H1 (cell line): Measurements from ENCODE around the gene B9D2. TPM values are rescaled to one million over a fixed set of nuclear protein-coding genes. Genes with fewer than 3 reads are reported as not detected.

Source experiments
- CTCF ChIA-PET: fragments of 300-600 bp; sonication (Branson Sonifier 250); formaldehyde crosslinking; loops from one replicate; lab custom pipeline; 2021; ENCODE audit not compliant: partially characterized antibody; lab: Charles Lee
- POLR2A ChIA-PET: fragments of 300-600 bp; sonication (Branson Sonifier 250); formaldehyde crosslinking; loops from one replicate; lab custom pipeline; 2021; ENCODE audit warnings: inconsistent platforms; ENCODE audit not compliant: partially characterized antibody; lab: Charles Lee
- DNase-seq, 2 experiments: peaks; one replicate each; pipeline versions ENCODE4 v3.0.0 to v3.0.0-alpha.2; 2010 to 2022; ENCODE audit warnings: low spot score in 2 of 2, low read depth in 1 of 2, mixed read lengths in 1 of 2
- FAIRE-seq: peaks from 2 replicates; lab custom pipeline; 2011; peaks lifted over from hg19 to GRCh38; lab: Jason Lieb, UNC
- H2AFZ ChIP-seq: 2 replicates; pipeline ENCODE4 v1.8.1; 2012; ENCODE audit warnings: low read length, inconsistent platforms
- H2AK5ac ChIP-seq: 2 replicates; pipeline ENCODE4 v1.6.1; 2013; ENCODE audit warnings: low read depth, low read length
- H2BK120ac ChIP-seq: replicated peaks from 2 replicates; pipeline ENCODE3; 2013; ENCODE audit warnings: low read depth, low read length, inconsistent platforms
- H2BK12ac ChIP-seq: 2 replicates; pipeline ENCODE4 v1.6.1; 2013; ENCODE audit warnings: low read depth, low read length
- H2BK15ac ChIP-seq: 2 replicates; pipeline ENCODE4 v1.6.1; 2013; ENCODE audit warnings: low read length
- H2BK20ac ChIP-seq: 2 replicates; pipeline ENCODE4 v1.6.1; 2013; ENCODE audit warnings: low read length
- H2BK5ac ChIP-seq: 2 replicates; pipeline ENCODE4 v1.6.1; 2013; ENCODE audit warnings: low read depth, low read length
- H3K14ac ChIP-seq: 2 replicates; pipeline ENCODE4 v1.6.1; 2013; ENCODE audit warnings: inconsistent platforms; ENCODE audit not compliant: insufficient read length
- H3K18ac ChIP-seq: 2 replicates; pipeline ENCODE4 v1.6.1; 2013; ENCODE audit warnings: low read length; ENCODE audit errors: extremely low read depth
- H3K23ac ChIP-seq: 2 replicates; pipeline ENCODE4 v1.6.1; 2013; ENCODE audit warnings: inconsistent platforms; ENCODE audit not compliant: insufficient read length
- H3K23me2 ChIP-seq: 2 replicates; pipeline ENCODE4 v1.6.1; 2013; ENCODE audit warnings: low read depth, low read length
- H3K27ac ChIP-seq: 2 replicates; pipeline ENCODE4 v1.6.1; 2011; ENCODE audit warnings: low read depth, low read length, inconsistent platforms
- H3K27me3 ChIP-seq, 4 experiments: replicated peaks in 1 of 4; 1 replicate in 1 of 4; 2 replicates in 3 of 4; pipeline versions ENCODE4 v1.6.1 to v1.8.1; 2011 to 2013; ENCODE audit warnings: low read length in 3 of 4, mild to moderate bottlenecking in 3 of 4, inconsistent platforms in 2 of 4, mixed read lengths in 2 of 4, moderate library complexity in 1 of 4; ENCODE audit not compliant: control insufficient read depth in 3 of 4, insufficient read depth in 3 of 4; ENCODE audit errors: extremely low read depth in 1 of 4
- H3K36me3 ChIP-seq, 4 experiments: 2 replicates each; pipeline versions ENCODE4 v1.6.1 to v1.8.1; 2011 to 2013; ENCODE audit warnings: mild to moderate bottlenecking in 4 of 4, low read length in 3 of 4, moderate library complexity in 2 of 4, control low read depth in 1 of 4, inconsistent platforms in 1 of 4; ENCODE audit not compliant: insufficient read depth in 4 of 4, control insufficient read depth in 2 of 4
- H3K4ac ChIP-seq: replicated peaks from 2 replicates; pipeline ENCODE3; 2013; ENCODE audit warnings: low read length, low read depth, mixed read lengths, inconsistent platforms; ENCODE audit not compliant: insufficient read length
- H3K4me1 ChIP-seq, 4 experiments: replicated peaks in 1 of 4; 1 replicate in 1 of 4; 2 replicates in 3 of 4; pipeline versions ENCODE4 v1.6.1 to v1.8.1; 2011 to 2013; ENCODE audit warnings: low read length in 3 of 4, inconsistent platforms in 2 of 4, mixed read lengths in 1 of 4; ENCODE audit not compliant: insufficient read depth in 4 of 4, control insufficient read depth in 3 of 4
- H3K4me2 ChIP-seq, 2 experiments: 2 replicates each; pipeline versions ENCODE4 v1.6.1 to v1.8.1; 2011 to 2013; ENCODE audit warnings: low read depth in 2 of 2, low read length in 2 of 2, control low read depth in 1 of 2, inconsistent platforms in 1 of 2, mild to moderate bottlenecking in 1 of 2; ENCODE audit not compliant: insufficient read depth in 1 of 2
- H3K4me3 ChIP-seq, 4 experiments: fragments of 200-600, 300-600 bp in 1 of 4; sonication (generic), shearing (Covaris generic), sonication (Bioruptor Twin) in 1 of 4; 2 replicates each; pipeline versions ENCODE4 v1.5.1 to v1.8.1; 2011 to 2016; ENCODE audit warnings: low read length in 4 of 4, low read depth in 3 of 4, control low read depth in 2 of 4, inconsistent platforms in 2 of 4, mild to moderate bottlenecking in 2 of 4, mixed read lengths in 1 of 4, moderate library complexity in 1 of 4; ENCODE audit not compliant: insufficient read depth in 2 of 4; ENCODE audit errors: extremely low read depth in 1 of 4
- H3K56ac ChIP-seq: replicated peaks from 2 replicates; pipeline ENCODE3; 2013; ENCODE audit warnings: low read depth, mild to moderate bottlenecking, mixed read lengths, low read length, inconsistent platforms; ENCODE audit not compliant: insufficient read length
- H3K79me1 ChIP-seq: 2 replicates; pipeline ENCODE4 v1.6.1; 2013; ENCODE audit warnings: low read depth, low read length, control low read depth
- H3K79me2 ChIP-seq, 2 experiments: 2 replicates each; pipeline versions ENCODE4 v1.6.1 to v1.8.1; 2012 to 2013; ENCODE audit warnings: low read length in 2 of 2, mild to moderate bottlenecking in 2 of 2, inconsistent platforms in 1 of 2; ENCODE audit not compliant: insufficient read depth in 2 of 2, control insufficient read depth in 1 of 2
- H3K9ac ChIP-seq, 4 experiments: replicated peaks in 1 of 4; 1 replicate in 1 of 4; 2 replicates in 3 of 4; pipeline versions ENCODE4 v1.6.1 to v1.8.1; 2011 to 2013; ENCODE audit warnings: low read depth in 3 of 4, low read length in 3 of 4, control low read depth in 2 of 4, mild to moderate bottlenecking in 2 of 4, moderate library complexity in 2 of 4, inconsistent platforms in 1 of 4; ENCODE audit errors: extremely low read depth in 1 of 4
- H3K9me3 ChIP-seq, 2 experiments: 2 replicates each; pipeline versions ENCODE4 v1.6.1 to v1.8.1; 2012 to 2013; ENCODE audit warnings: mild to moderate bottlenecking in 2 of 2, moderate library complexity in 2 of 2, control low read depth in 1 of 2, inconsistent platforms in 1 of 2, low read depth in 1 of 2, low read length in 1 of 2, mixed read lengths in 1 of 2; ENCODE audit not compliant: insufficient read depth in 2 of 2
- H4K20me1 ChIP-seq, 2 experiments: replicated peaks in 1 of 2; 2 replicates each; pipeline versions ENCODE3 to v1.8.1; 2011 to 2013; ENCODE audit warnings: inconsistent platforms in 2 of 2, low read length in 2 of 2, mild to moderate bottlenecking in 1 of 2; ENCODE audit not compliant: insufficient read depth in 2 of 2, control insufficient read depth in 1 of 2
- H4K5ac ChIP-seq: 2 replicates; pipeline ENCODE4 v1.6.1; 2013; ENCODE audit warnings: low read length, low read depth, mixed read lengths, inconsistent platforms; ENCODE audit not compliant: insufficient read length
- H4K8ac ChIP-seq: 2 replicates; pipeline ENCODE4 v1.8.0; 2013; ENCODE audit warnings: mild to moderate bottlenecking, moderate library complexity, low read length, inconsistent platforms; ENCODE audit not compliant: insufficient read depth; ENCODE audit errors: extremely low read depth
- H4K91ac ChIP-seq: replicated peaks from 2 replicates; pipeline ENCODE3; 2013; ENCODE audit warnings: low read length, mixed read lengths, inconsistent platforms; ENCODE audit not compliant: insufficient read length
- BACH1 ChIP-seq: IDR thresholded peaks from 2 replicates; pipeline ENCODE4 v1.6.1; 2012; ENCODE audit warnings: low read length, improper control_type of control experiment
- CHD2 ChIP-seq: IDR thresholded peaks from 2 replicates; pipeline ENCODE4 v1.6.1; 2012; ENCODE audit warnings: low read length, improper control_type of control experiment
- CTBP2 ChIP-seq: IDR thresholded peaks from 2 replicates; pipeline ENCODE4 v1.7.0; 2011; ENCODE audit warnings: borderline replicate concordance, mild to moderate bottlenecking, moderate library complexity, mixed read lengths, low read length; ENCODE audit not compliant: insufficient read depth, insufficient read length
- EGR1 ChIP-seq: IDR thresholded peaks from 2 replicates; pipeline ENCODE4 v1.6.1; 2011; ENCODE audit warnings: low read depth, low read length, borderline replicate concordance
- HDAC6 ChIP-seq: IDR thresholded peaks from one replicate; pipeline ENCODE4 v1.7.1; 2012; ENCODE audit warnings: low read depth, mild to moderate bottlenecking, inconsistent platforms, low read length, moderate library complexity
- RAD21 ChIP-seq, 2 experiments: IDR thresholded peaks in 1 of 2; conservative IDR thresholded peaks in 1 of 2; 2 replicates each; pipeline ENCODE4 v1.6.1; 2011; ENCODE audit warnings: low read depth in 2 of 2, low read length in 2 of 2, improper control_type of control experiment in 1 of 2, inconsistent platforms in 1 of 2, mild to moderate bottlenecking in 1 of 2, moderate library complexity in 1 of 2
- RNF2 ChIP-seq: fragments of 200-900, 300-1000 bp; sonication (generic); IDR thresholded peaks from 2 replicates; pipeline ENCODE4 v1.7.1; 2016; ENCODE audit warnings: borderline replicate concordance, low read depth, mild to moderate bottlenecking, antibody characterized with exemption, low read length; ENCODE audit not compliant: poor library complexity, severe bottlenecking; ENCODE audit errors: missing control alignments
- SIX5 ChIP-seq: IDR thresholded peaks from 2 replicates; pipeline ENCODE4 v1.6.1; 2011; ENCODE audit warnings: mild to moderate bottlenecking, low read depth, low read length
- SP1 ChIP-seq: IDR thresholded peaks from 2 replicates; pipeline ENCODE4 v1.6.1; 2011; ENCODE audit warnings: low read depth, low read length
- SRF ChIP-seq: IDR thresholded peaks from 2 replicates; pipeline ENCODE4 v1.6.1; 2011; ENCODE audit warnings: mild to moderate bottlenecking, low read depth, low read length, moderate library complexity
- TEAD4 ChIP-seq: IDR thresholded peaks from 2 replicates; pipeline ENCODE4 v1.6.1; 2012; ENCODE audit warnings: low read depth, low read length, inconsistent platforms, mixed read lengths
- ZNF274 ChIP-seq: IDR thresholded peaks from 2 replicates; pipeline ENCODE4 v1.7.0; 2012; ENCODE audit warnings: low read length, borderline replicate concordance; ENCODE audit errors: extremely low read depth
- WGBS, 2 experiments: shearing (Covaris generic) in 1 of 2; methylation state at CpG; one replicate each; pipeline versions ENCODE4 v1.1.6 to v1.1.7; 2013 to 2015; ENCODE audit warnings: low lambda C conversion rate in 2 of 2, mixed read lengths in 2 of 2, inconsistent platforms in 1 of 2, low coverage in 1 of 2, missing lambda C conversion rate in 1 of 2; ENCODE audit not compliant: insufficient replicate concordance in 2 of 2, insufficient coverage in 1 of 2, insufficient read length in 1 of 2; ENCODE audit errors: extremely low coverage in 1 of 2, missing lambda C conversion rate in 1 of 2; 5-methylcytosine and 5-hydroxymethylcytosine counted together
- polyA plus RNA-seq, 7 experiments: library from polyadenylated mRNA; depleted of rRNA in 3 of 7; stranded (reverse) in 5 of 7; unstranded in 2 of 7; fragments of >200 nt in 5 of 7; fragments of 200-250 nt in 2 of 7; gene quantifications; 1 replicate in 5 of 7; 2 replicates in 1 of 7; 4 replicates in 1 of 7; pipeline versions ENCODE4 v1.2.1 to v1.2.3, GENCODE V29; 2011 to 2013; ENCODE audit warnings: missing spikeins in 2 of 7, mixed read lengths in 2 of 7
- total RNA-seq: library from RNA; stranded (reverse); fragmentation: NEBNext Ultra II Directional; extraction: Animal tissue kit (Norgen Biotek cat#: 25700); gene quantifications from 2 replicates; pipeline ENCODE4 v1.2.1, GENCODE V29; 2021

B9D2 gene
- total and polyA plus RNA-seq, 2 of the 8 experiments (the other 6 are each of a cell fraction or from before 2014, with no cell fraction given): 4.9 to 6.3 TPM

DNA sequence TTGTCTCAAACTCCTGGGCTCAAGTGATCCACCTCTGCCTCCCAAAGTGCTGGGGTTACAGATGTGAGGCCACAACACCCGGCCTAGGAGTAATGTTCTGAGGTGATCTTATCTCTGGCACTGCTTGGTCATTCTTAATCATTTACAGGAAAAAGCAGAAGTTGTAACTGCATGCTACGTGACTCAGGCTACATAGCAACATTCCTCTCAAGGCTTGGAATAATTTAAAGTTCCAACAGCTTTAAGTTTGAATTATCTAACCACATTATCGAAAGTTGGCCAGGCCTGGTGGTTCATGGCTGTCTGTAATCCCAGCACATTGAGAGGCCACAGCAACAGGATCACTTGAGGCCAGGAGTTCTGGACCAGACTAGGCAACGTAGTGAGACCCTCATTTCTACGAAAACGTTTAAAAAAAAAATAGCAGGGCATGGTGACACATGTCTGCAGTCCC, 3.9 kb upstream of the B9D2 start:
- no peak overlapping the region for H3K56ac ChIP-seq
- no peaks in the 10 kb centered on the region for H4K20me1 ChIP-seq
- H3K4me3 ChIP-seq: no peak overlapping the region
- TF ChIP-seq CHD2 (no peak), HDAC6 (no peak), RNF2 (no peak), SRF (no peak), SIX5 (no peak), ZNF274 (no peak), CTBP2 (no peak), BACH1 (no peak), TEAD4 (no peak), RAD21 (IDR thresholded peaks at IDR 0.05 in 1 of 2, conservative IDR thresholded peaks at IDR 0.05 in 1 of 2; ENCODE audit: low read depth in 2 of 2, low read length in 2 of 2) (no peak), SP1 (no peak), EGR1 (no peak)
- H3K79me1 ChIP-seq: peaks cover 6% of the 10 kb centered on the region
- no peak overlapping the region; the same call in 1 of the 2 replicates for H4K8ac ChIP-seq
- no peak overlapping the region for H2BK15ac ChIP-seq
- no peak overlapping the region for H3K9ac ChIP-seq
- peaks cover 0 to 6% (median 2%) of the 10 kb centered on the region in 4 experiments; a peak in 2 of 7 replicates for H3K4me1 ChIP-seq
- no peak overlapping the region for H3K14ac ChIP-seq
- no peak overlapping the region for H2BK20ac ChIP-seq
- H3K4me2 ChIP-seq: no peak overlapping the region
- 93% methylated on average over 6 of the region's 6 CpGs; no CpG with 5 or more reads in 1 of the 2 experiments for WGBS, 2 experiments
- no peaks in the 10 kb centered on the region for H3K36me3 ChIP-seq
- peaks cover 6% of the 10 kb centered on the region for H3K23me2 ChIP-seq
- no peak overlapping the region for H3K27ac ChIP-seq
- no peaks in the 10 kb centered on the region for H3K27me3 ChIP-seq
- H2AK5ac ChIP-seq: no peak overlapping the region
- FAIRE-seq: no peak
- no peak overlapping the region for H2AFZ ChIP-seq
- no peak for DNase-seq
- H2BK120ac ChIP-seq: no peak overlapping the region
- no peaks in the 10 kb centered on the region for H3K9me3 ChIP-seq
- H3K4ac ChIP-seq: no peak overlapping the region
- ChIA-PET CTCF (interaction anchor here (1.1 kb wide), 2 partner anchors 13 to 14 kb away, joined by 3 read pairs; partner anchors contain the start of gene TGFB1), POLR2A (interaction anchor here (1.4 kb wide), 2 partner anchors 9 to 15 kb away, joined by 3 read pairs; no protein-coding TSS in a partner anchor)
- H2BK5ac ChIP-seq: no peak overlapping the region
- no peak overlapping the region for H3K18ac ChIP-seq
- no peak overlapping the region for H4K91ac ChIP-seq
- H3K23ac ChIP-seq: no peak overlapping the region
- no peaks in the 10 kb centered on the region for H3K79me2 ChIP-seq
- no peak overlapping the region for H4K5ac ChIP-seq
- no peak overlapping the region for H2BK12ac ChIP-seq
